NB4 (cell line): ENCODE data around the gene TCF4.

Source experiments
- CTCF ChIP-seq: IDR thresholded peaks from one replicate; pipeline ENCODE4 v1.5.1; 2012; ENCODE audit warnings: low read depth, low read length
- POLR2A ChIP-seq: IDR thresholded peaks from 2 replicates; pipeline ENCODE4 v1.6.1; 2011; ENCODE audit warnings: mild to moderate bottlenecking; ENCODE audit not compliant: insufficient read length; ENCODE audit errors: extremely low read depth

- TF ChIP-seq POLR2A: no peak
- no peak for TF ChIP-seq CTCF
These were observed 2.7 kb downstream of the TCF4 start for GRCh38 chr18:55585065-55585919.
